SK-N-SH treated with all-trans-retinoic acid at 6 μM for 48 hours (cell line): ENCODE data around the gene TMEM259.

ENCODE experiments used
- ARNTL ChIP-seq: fragments of 450-650 bp; formaldehyde crosslinking; IDR thresholded peaks from 2 replicates; pipeline ENCODE4 v1.5.0; 2020; ENCODE audit warnings: low read depth, mild to moderate bottlenecking, moderate library complexity, borderline replicate concordance
- BACH2 ChIP-seq: fragments of 250-450 bp; sonication (Bioruptor Pico); IDR thresholded peaks from 2 replicates; pipeline ENCODE4 v1.9.0; 2021; ENCODE audit warnings: mild to moderate bottlenecking, borderline replicate concordance
- ESRRG ChIP-seq: fragments of 250-450 bp; sonication (Bioruptor Pico); IDR thresholded peaks from 2 replicates; pipeline ENCODE4 v1.6.1; 2021; ENCODE audit warnings: mild to moderate bottlenecking
- OSR1 ChIP-seq: fragments of 250-450 bp; sonication (Bioruptor Pico); IDR thresholded peaks from 2 replicates; pipeline ENCODE4 v1.8.0; 2022; ENCODE audit warnings: moderate library complexity, mild to moderate bottlenecking, inconsistent platforms
- PATZ1 ChIP-seq: fragments of 250-450 bp; sonication (Bioruptor Pico); IDR thresholded peaks from 2 replicates; pipeline ENCODE4 v1.8.0; 2020; ENCODE audit warnings: mild to moderate bottlenecking, moderate library complexity, borderline replicate concordance
- POU6F1 ChIP-seq: fragments of 250-450 bp; sonication (Bioruptor Pico); IDR thresholded peaks from 2 replicates; pipeline ENCODE4 v1.8.0; 2021; ENCODE audit warnings: low read depth, mild to moderate bottlenecking, moderate library complexity, borderline replicate concordance
- PPARA ChIP-seq: fragments of 250-450 bp; sonication (Bioruptor Pico); IDR thresholded peaks from 2 replicates; pipeline ENCODE4 v1.5.0; 2020; ENCODE audit warnings: mild to moderate bottlenecking, borderline replicate concordance
- RARB ChIP-seq: fragments of 250-450 bp; sonication (Bioruptor Pico); IDR thresholded peaks from 2 replicates; pipeline ENCODE4 v1.8.0; 2021; ENCODE audit warnings: mild to moderate bottlenecking, moderate library complexity
- TOX ChIP-seq: fragments of 250-450 bp; sonication (Bioruptor Pico); IDR thresholded peaks from 2 replicates; pipeline ENCODE4 v1.8.0; 2021; ENCODE audit warnings: mild to moderate bottlenecking, moderate library complexity, borderline replicate concordance
- ZFP3 ChIP-seq: fragments of 250-450 bp; sonication (Bioruptor Pico); IDR thresholded peaks from 2 replicates; pipeline ENCODE4 v1.5.0; 2020; ENCODE audit warnings: mild to moderate bottlenecking, moderate library complexity
- ZFP30 ChIP-seq: fragments of 450-650 bp; formaldehyde crosslinking; IDR thresholded peaks from 2 replicates; pipeline ENCODE4 v1.5.0; 2022; ENCODE audit warnings: mild to moderate bottlenecking, moderate library complexity
- TF ChIP-seq, protein P1 (sequence below): fragments of 250-450 bp; sonication (Bioruptor Pico); IDR thresholded peaks from 2 replicates; pipeline ENCODE4 v1.5.1; 2020; ENCODE audit warnings: low read depth, mild to moderate bottlenecking, moderate library complexity

DNA sequence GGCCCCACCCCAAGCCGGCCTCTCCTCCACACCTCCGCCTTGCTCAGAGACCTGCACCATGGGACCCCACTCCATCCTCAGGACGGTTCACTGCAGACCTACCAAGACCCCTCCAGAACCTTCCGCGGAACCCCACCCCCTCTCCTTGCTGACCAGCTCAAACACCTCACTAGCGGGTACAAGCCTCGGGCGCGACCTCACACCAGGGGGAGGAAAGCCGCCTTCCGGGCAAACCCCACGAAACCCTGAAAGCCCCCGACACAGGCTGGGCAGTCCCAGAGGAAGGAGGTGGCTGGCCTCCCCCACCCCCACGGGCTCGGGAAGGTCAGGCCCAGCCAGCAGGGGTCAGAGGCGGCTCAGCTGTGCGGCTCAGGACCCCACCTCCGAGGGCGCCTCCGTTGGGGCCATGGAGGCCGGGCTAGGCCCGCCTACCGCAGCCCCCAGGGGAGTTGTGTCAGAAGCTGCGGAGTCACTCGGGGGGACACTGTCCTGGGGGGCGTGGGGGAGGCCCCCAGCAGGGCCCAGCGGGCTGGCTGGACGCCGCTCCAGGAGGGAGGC, 10.9 kb downstream of the TMEM259 start:
- TF ChIP-seq, protein P1, sequence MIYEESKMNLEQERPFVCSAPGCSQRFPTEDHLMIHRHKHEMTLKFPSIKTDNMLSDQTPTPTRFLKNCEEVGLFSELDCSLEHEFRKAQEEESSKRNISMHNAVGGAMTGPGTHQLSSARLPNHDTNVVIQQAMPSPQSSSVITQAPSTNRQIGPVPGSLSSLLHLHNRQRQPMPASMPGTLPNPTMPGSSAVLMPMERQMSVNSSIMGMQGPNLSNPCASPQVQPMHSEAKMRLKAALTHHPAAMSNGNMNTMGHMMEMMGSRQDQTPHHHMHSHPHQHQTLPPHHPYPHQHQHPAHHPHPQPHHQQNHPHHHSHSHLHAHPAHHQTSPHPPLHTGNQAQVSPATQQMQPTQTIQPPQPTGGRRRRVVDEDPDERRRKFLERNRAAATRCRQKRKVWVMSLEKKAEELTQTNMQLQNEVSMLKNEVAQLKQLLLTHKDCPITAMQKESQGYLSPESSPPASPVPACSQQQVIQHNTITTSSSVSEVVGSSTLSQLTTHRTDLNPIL (CRISPR knock-in tag) = no peak
- TF ChIP-seq TOX (CRISPR knock-in tag) = no peak
- no peak for TF ChIP-seq ZFP3 (CRISPR knock-in tag)
- no peak for TF ChIP-seq ESRRG (CRISPR knock-in tag)
- TF ChIP-seq PATZ1 = no peak
- no peak for TF ChIP-seq PPARA (CRISPR knock-in tag)
- TF ChIP-seq ZFP30 = no peak
- TF ChIP-seq OSR1 (CRISPR knock-in tag) = no peak
- no peak for TF ChIP-seq POU6F1 (CRISPR knock-in tag)
- no peak for TF ChIP-seq ARNTL (CRISPR knock-in tag)
- no peak for TF ChIP-seq BACH2 (CRISPR knock-in tag)
- no peak for TF ChIP-seq RARB (CRISPR knock-in tag)
